Measurements from ENCODE around the gene ZNF91.
"Not testable (repeated sequence)": the region's sequence is repeated elsewhere in the genome, so short reads cannot be mapped to it uniquely, and the experiment has no call there.

ZNF91 gene

GRCh38 chr19:23395041-23395721 lies at the start of gene ZNF91:
TSS of gene ZNF91 (minus strand) at chr19:23395471. CDS start at chr19:23395354, 117 bp downstream.
- peak; percentile 95 for DNase-seq (ENCODE audit: low read depth)

GRCh38 chr19:23440791-23441190 lies 45.5 kb upstream of the ZNF91 start:
- no peak for DNase-seq (ENCODE audit: low read depth)

- DNase-seq (ENCODE audit: low read depth) = no peak
Measured at GRCh38 chr19:23440207-23440606, 44.9 kb upstream of the ZNF91 start.

- DNase-seq (ENCODE audit: low read depth) = no peak
Measured at GRCh38 chr19:23439623-23440022, 44.4 kb upstream of the ZNF91 start.

- no peak for DNase-seq (ENCODE audit: low read depth)
Measured at GRCh38 chr19:23437901-23438300, 42.6 kb upstream of the ZNF91 start.

- DNase-seq (ENCODE audit: low read depth) = no peak
Measured at GRCh38 chr19:23436944-23437343, 41.7 kb upstream of the ZNF91 start.

GRCh38 chr19:23436318-23436717 lies 41.0 kb upstream of the ZNF91 start:
- no peak for DNase-seq (ENCODE audit: low read depth)

GRCh38 chr19:23420824-23421223 lies 25.6 kb upstream of the ZNF91 start:
- DNase-seq (ENCODE audit: low read depth) = no peak

- not testable (repeated sequence) for DNase-seq (ENCODE audit: low read depth)
Measured at GRCh38 chr19:23419261-23419660, 24.0 kb upstream of the ZNF91 start.

GRCh38 chr19:23415561-23416191 lies 20.4 kb upstream of the ZNF91 start:
- no peak for DNase-seq (ENCODE audit: low read depth)

GRCh38 chr19:23415034-23415433 lies 19.8 kb upstream of the ZNF91 start:
- DNase-seq (ENCODE audit: low read depth) = no peak

GRCh38 chr19:23410155-23410554 lies 14.9 kb upstream of the ZNF91 start:
- no peak for DNase-seq (ENCODE audit: low read depth)

GRCh38 chr19:23409392-23410048 lies 14.2 kb upstream of the ZNF91 start:
- no peak for DNase-seq (ENCODE audit: low read depth)

GRCh38 chr19:23407616-23408133 lies 12.4 kb upstream of the ZNF91 start:
- DNase-seq (ENCODE audit: low read depth) = no peak

GRCh38 chr19:23406721-23407120 lies 11.4 kb upstream of the ZNF91 start:
- no peak for DNase-seq (ENCODE audit: low read depth)

GRCh38 chr19:23406091-23406490 lies 10.8 kb upstream of the ZNF91 start:
- DNase-seq (ENCODE audit: low read depth) = no peak

GRCh38 chr19:23404676-23405075 lies 9.4 kb upstream of the ZNF91 start:
- DNase-seq (ENCODE audit: low read depth) = no peak

- DNase-seq (ENCODE audit: low read depth) = no peak
Measured at GRCh38 chr19:23403581-23404324, 8.5 kb upstream of the ZNF91 start.

GRCh38 chr19:23403052-23403451 lies 7.8 kb upstream of the ZNF91 start:
- no peak for DNase-seq (ENCODE audit: low read depth)

GRCh38 chr19:23402388-23402787 lies 7.1 kb upstream of the ZNF91 start:
- no peak for DNase-seq (ENCODE audit: low read depth)

- no peak for DNase-seq (ENCODE audit: low read depth)
Measured at GRCh38 chr19:23401086-23401610, 5.9 kb upstream of the ZNF91 start.

GRCh38 chr19:23399443-23399842 lies 4.2 kb upstream of the ZNF91 start:
- DNase-seq (ENCODE audit: low read depth) = no peak
